ENCODE data around the gene DPYD. TPM values are rescaled to one million over a fixed set of nuclear protein-coding genes. Genes with fewer than 3 reads are reported as not detected.

The DPYD gene
- total RNA-seq, 1 experiment from 2014 or later, result 12.8 TPM

DNA sequence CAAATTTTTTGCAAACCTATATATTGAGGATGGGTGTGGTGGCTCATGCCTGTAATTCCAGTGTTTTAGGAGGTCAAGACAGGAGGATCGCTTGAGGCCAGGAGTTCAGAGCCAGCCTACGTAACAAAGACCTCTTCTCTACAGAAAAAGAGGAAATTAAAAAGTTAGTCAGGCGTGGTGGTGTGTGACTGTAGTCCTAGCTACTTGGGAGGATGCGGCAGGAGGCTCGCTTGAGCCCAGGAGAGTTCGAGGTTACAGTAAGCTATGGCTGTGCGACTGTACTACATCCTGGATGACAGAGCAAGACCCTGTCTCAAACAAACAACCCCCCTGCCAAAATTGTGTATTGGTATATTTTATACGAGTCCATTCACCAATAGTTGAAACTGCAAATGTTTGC, 589.7 kb downstream of the DPYD start:
- Histone ChIP-seq H4K20me1 (ENCODE audit: low read length) (no peaks in the 10 kb centered on the region), H2AFZ (ENCODE audit: low read length) (no peak overlapping the region), H3K79me2 (ENCODE audit: low read length) (no peaks in the 10 kb centered on the region), H3K9me2 (replicated peaks; ENCODE audit: low read length) (no peaks in the 10 kb centered on the region), H3K4me3 (ENCODE audit: low read length) (no peak overlapping the region), H3K36me3 (ENCODE audit: low read depth, low read length) (no peaks in the 10 kb centered on the region), H3K9ac (ENCODE audit: low read length) (no peak overlapping the region), H3K4me2 (ENCODE audit: low read length) (no peak overlapping the region), H3K27me3 (ENCODE audit: low read length) (no peaks in the 10 kb centered on the region), H3F3A (ENCODE audit: low read length, unreplicated experiment) (no peaks in the 10 kb centered on the region), H3K9me3 (ENCODE audit: low read length) (no peaks in the 10 kb centered on the region), H3K27ac (ENCODE audit: low read length) (no peak overlapping the region), H3K4me1 (ENCODE audit: insufficient read depth, low read length) (no peaks in the 10 kb centered on the region; the same call in 1 of the 2 replicates)
- no peak for DNase-seq
- TF ChIP-seq, protein P1, sequence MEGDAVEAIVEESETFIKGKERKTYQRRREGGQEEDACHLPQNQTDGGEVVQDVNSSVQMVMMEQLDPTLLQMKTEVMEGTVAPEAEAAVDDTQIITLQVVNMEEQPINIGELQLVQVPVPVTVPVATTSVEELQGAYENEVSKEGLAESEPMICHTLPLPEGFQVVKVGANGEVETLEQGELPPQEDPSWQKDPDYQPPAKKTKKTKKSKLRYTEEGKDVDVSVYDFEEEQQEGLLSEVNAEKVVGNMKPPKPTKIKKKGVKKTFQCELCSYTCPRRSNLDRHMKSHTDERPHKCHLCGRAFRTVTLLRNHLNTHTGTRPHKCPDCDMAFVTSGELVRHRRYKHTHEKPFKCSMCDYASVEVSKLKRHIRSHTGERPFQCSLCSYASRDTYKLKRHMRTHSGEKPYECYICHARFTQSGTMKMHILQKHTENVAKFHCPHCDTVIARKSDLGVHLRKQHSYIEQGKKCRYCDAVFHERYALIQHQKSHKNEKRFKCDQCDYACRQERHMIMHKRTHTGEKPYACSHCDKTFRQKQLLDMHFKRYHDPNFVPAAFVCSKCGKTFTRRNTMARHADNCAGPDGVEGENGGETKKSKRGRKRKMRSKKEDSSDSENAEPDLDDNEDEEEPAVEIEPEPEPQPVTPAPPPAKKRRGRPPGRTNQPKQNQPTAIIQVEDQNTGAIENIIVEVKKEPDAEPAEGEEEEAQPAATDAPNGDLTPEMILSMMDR (conservative IDR thresholded peaks at IDR 0.05; ENCODE audit: low read depth, low read length), result no peak
- no peak for TF ChIP-seq EZH2 (IDR thresholded peaks at IDR 0.05; ENCODE audit: low read length, unreplicated experiment)
- TF ChIP-seq EZH2phosphoT487 (IDR thresholded peaks at IDR 0.05; ENCODE audit: borderline replicate concordance, low read length), result no peak
- BruUV-seq (replicated peaks), result no TSS peak
- CTCF ChIA-PET, result no interaction called here
- POLR2A ChIA-PET (ENCODE audit: unreplicated experiment), result no interaction called here
- intact Hi-C loops (cut with micrococcal nuclease), result no loop called here
- ATAC-seq, result no peak

DNA sequence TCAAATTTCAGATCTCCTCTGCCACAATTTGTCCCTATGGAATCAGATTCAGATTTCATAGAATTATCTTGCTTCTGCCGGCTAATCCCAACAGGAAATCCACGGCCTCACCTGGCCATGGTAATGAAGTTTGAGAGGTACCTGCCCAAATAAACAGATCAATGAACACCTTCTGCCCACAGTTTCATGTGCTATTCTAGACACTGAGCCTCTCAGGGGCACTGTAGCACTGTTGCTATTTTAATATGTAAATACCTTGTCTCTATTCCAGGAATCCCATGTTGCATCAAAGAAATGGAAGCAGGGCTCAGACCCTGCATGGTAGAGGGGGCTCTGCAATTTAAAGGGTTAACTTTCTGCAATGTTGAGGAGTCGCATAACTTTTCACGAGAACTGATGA, 606.1 kb downstream of the DPYD start:
- ATAC-seq, result no peak
- intact Hi-C loops (cut with micrococcal nuclease), result no loop called here
- TF ChIP-seq, protein P1 (conservative IDR thresholded peaks at IDR 0.05; ENCODE audit: low read depth, low read length), result no peak
- no peak for TF ChIP-seq EZH2 (IDR thresholded peaks at IDR 0.05; ENCODE audit: low read length, unreplicated experiment)
- TF ChIP-seq EZH2phosphoT487 (IDR thresholded peaks at IDR 0.05; ENCODE audit: borderline replicate concordance, low read length), result no peak
- H4K20me1 ChIP-seq (ENCODE audit: low read length), result no peaks in the 10 kb centered on the region
- CTCF ChIA-PET, result no interaction called here
- H3K9me2 ChIP-seq (replicated peaks; ENCODE audit: low read length), result no peaks in the 10 kb centered on the region
- no TSS peak for BruUV-seq (replicated peaks)
- H3K27me3 ChIP-seq (ENCODE audit: low read length), result no peaks in the 10 kb centered on the region
- no peak overlapping the region for H3K4me3 ChIP-seq (ENCODE audit: low read length)
- H3F3A ChIP-seq (ENCODE audit: low read length, unreplicated experiment), result no peaks in the 10 kb centered on the region
- no peak overlapping the region for H3K4me2 ChIP-seq (ENCODE audit: low read length)
- no peaks in the 10 kb centered on the region for H3K36me3 ChIP-seq (ENCODE audit: low read depth, low read length)
- no peak overlapping the region for H3K27ac ChIP-seq (ENCODE audit: low read length)
- no peak for DNase-seq
- H3K79me2 ChIP-seq (ENCODE audit: low read length), result no peaks in the 10 kb centered on the region
- no peak overlapping the region for H3K9ac ChIP-seq (ENCODE audit: low read length)
- POLR2A ChIA-PET (ENCODE audit: unreplicated experiment), result no interaction called here
- no peak overlapping the region for H2AFZ ChIP-seq (ENCODE audit: low read length)
- no peaks in the 10 kb centered on the region for H3K4me1 ChIP-seq (ENCODE audit: insufficient read depth, low read length)
- H3K9me3 ChIP-seq (ENCODE audit: low read length), result no peaks in the 10 kb centered on the region

DNA sequence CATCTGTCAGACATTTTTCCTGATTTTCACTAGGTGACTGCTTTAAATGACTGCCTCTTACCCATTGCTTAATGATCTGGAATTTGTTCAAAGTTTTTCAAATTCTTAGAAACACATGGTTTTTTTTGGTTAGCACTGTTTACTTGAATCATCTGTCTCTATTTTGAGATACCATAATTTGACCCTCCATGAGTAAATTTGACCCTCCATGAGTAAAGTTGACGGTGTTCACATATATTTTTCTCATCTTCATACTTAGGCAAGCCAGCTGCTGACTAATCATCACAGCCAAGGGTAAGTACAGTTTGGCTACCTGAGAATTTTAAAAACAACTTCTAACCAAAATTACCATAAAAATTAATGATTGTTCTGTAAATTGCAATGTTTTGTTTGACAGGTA, 612.7 kb downstream of the DPYD start:
- no peaks in the 10 kb centered on the region for H4K20me1 ChIP-seq (ENCODE audit: low read length)
- no peaks in the 10 kb centered on the region for H3K9me2 ChIP-seq (replicated peaks; ENCODE audit: low read length)
- no peaks in the 10 kb centered on the region for H3K36me3 ChIP-seq (ENCODE audit: low read depth, low read length)
- no peak overlapping the region for H3K4me3 ChIP-seq (ENCODE audit: low read length)
- H3K9ac ChIP-seq (ENCODE audit: low read length), result no peak overlapping the region
- intact Hi-C loops (cut with micrococcal nuclease), result no loop called here
- no peak for TF ChIP-seq EZH2 (IDR thresholded peaks at IDR 0.05; ENCODE audit: low read length, unreplicated experiment)
- TF ChIP-seq EZH2phosphoT487 (IDR thresholded peaks at IDR 0.05; ENCODE audit: borderline replicate concordance, low read length), result no peak
- TF ChIP-seq, protein P1 (conservative IDR thresholded peaks at IDR 0.05; ENCODE audit: low read depth, low read length), result no peak
- no TSS peak for BruUV-seq (replicated peaks)
- H3K27me3 ChIP-seq (ENCODE audit: low read length), result no peaks in the 10 kb centered on the region
- no peaks in the 10 kb centered on the region for H3K9me3 ChIP-seq (ENCODE audit: low read length)
- ChIA-PET POLR2A (ENCODE audit: unreplicated experiment) (no interaction called here), CTCF (no interaction called here)
- H2AFZ ChIP-seq (ENCODE audit: low read length), result no peak overlapping the region
- no peaks in the 10 kb centered on the region for H3F3A ChIP-seq (ENCODE audit: low read length, unreplicated experiment)
- H3K4me1 ChIP-seq (ENCODE audit: insufficient read depth, low read length), result no peaks in the 10 kb centered on the region
- no peak overlapping the region for H3K4me2 ChIP-seq (ENCODE audit: low read length)
- no peaks in the 10 kb centered on the region for H3K79me2 ChIP-seq (ENCODE audit: low read length)
- ATAC-seq, result no peak
- no peak for DNase-seq
- H3K27ac ChIP-seq (ENCODE audit: low read length), result no peak overlapping the region

Measured in PC-3 (cell line).